ENCODE measurements around the gene GAS7.
"Not testable (repeated sequence)": the region's sequence is repeated elsewhere in the genome, so short reads cannot be mapped to it uniquely, and the experiment has no call there.

Gene GAS7

GRCh38 chr17:10069301-10069700 is 129.1 kb downstream of the GAS7 start:
- DNase-seq = no peak

- no peak for DNase-seq
These were observed 130.8 kb downstream of the GAS7 start for GRCh38 chr17:10067446-10068143.

- DNase-seq = no peak
These were observed 133.9 kb downstream of the GAS7 start for GRCh38 chr17:10064536-10064935.

DNA sequence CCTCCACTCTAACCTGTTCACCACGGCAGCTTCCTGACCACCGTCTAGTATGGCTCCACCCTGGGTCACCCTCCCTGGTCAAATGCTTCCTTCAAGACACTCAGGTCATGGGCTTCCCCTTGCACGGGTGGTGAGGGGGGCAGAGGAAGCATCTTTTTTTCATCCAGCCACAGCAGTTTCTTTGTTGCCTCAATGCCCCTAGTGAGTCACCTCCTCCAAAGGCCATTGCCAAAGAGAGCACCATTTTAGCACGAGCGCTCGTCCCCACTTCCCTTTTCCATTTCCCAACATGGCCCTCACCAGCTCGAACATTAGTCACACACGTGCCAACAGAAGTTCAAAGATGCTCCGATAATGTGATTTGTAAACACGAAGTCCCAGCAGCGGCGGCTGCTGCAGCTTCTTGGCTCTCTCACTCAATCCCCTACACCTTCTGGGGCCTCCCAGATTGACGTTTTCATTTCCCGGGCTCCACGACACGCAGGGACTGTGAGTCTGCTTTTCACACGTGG is 134.6 kb downstream of the GAS7 start:
- DNase-seq = peak; percentile 98

GRCh38 chr17:10062691-10063385 is 135.6 kb downstream of the GAS7 start:
- DNase-seq = peak; percentile 88

GRCh38 chr17:10061111-10061845 is 137.1 kb downstream of the GAS7 start:
- DNase-seq = peak; percentile 51

DNA sequence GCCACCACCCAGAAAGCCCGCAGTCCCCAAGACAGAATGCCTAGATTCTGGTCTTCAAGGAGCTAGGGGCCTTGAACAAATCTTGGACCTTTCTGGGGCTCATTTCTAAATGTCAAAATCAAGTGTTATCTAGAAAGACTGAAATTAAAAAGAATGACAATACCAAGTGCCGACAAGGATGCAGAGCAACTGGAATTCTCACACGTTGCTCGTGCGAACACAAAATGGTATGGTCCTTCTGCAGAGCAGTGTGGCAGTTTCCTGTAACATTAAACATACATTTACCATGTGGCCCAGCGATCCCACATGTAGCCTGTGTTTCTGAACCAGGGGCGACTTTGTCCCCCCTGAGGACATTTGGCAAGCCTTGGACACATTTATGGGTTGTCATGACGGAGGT is 137.9 kb downstream of the GAS7 start:
- DNase-seq = no peak

- DNase-seq = peak; percentile 49
These were observed 138.7 kb downstream of the GAS7 start for GRCh38 chr17:10059684-10060211.

GRCh38 chr17:10058921-10059683 is 139.3 kb downstream of the GAS7 start:
- peak; percentile 73 for DNase-seq

GRCh38 chr17:10057466-10057865 is 140.9 kb downstream of the GAS7 start:
- not testable (repeated sequence) for DNase-seq

- no peak for DNase-seq
These were observed 143.0 kb downstream of the GAS7 start for GRCh38 chr17:10055262-10055975.

DNA sequence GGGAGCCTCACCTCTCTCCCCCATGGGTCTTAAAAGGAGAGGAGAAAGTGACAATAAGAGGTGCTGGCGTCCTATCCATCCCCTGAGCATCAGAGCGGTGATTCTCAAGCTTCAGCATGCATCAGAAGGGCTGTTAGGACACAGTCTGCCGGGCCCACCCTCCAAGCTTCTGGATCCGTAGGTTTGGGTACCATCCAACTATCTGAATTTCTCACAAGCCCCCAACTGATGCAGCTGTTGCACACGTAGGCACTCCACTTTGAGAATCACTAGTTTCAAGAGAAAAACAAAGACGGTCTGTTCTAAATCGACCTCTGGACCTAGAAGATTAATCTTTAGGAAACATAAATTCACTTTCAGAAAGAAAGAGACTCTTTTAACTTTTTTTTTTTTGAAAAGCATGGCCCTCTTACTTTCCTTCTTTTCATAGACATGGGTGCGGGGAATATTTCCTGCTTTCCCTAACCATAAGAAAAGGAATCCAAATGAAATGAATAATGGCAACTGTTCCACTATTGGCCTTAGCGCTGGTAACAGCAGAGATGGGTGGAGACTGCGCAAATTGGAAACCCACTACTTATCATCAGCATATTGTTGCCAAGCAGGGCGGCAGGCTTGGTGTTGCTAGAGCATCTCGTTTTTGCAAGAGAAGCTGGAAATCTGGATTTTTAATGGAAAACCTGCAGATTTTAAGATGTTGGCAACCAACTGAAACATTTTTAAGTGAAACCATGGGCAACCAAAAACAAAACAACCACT is 144.4 kb downstream of the GAS7 start:
- DNase-seq = no peak

- no peak for DNase-seq
These were observed 146.1 kb downstream of the GAS7 start for GRCh38 chr17:10052106-10052813.

GRCh38 chr17:10051112-10051511 is 147.3 kb downstream of the GAS7 start:
- peak; percentile 79 for DNase-seq

- DNase-seq = peak; percentile 88
These were observed 147.8 kb downstream of the GAS7 start for GRCh38 chr17:10050597-10051101.

DNA sequence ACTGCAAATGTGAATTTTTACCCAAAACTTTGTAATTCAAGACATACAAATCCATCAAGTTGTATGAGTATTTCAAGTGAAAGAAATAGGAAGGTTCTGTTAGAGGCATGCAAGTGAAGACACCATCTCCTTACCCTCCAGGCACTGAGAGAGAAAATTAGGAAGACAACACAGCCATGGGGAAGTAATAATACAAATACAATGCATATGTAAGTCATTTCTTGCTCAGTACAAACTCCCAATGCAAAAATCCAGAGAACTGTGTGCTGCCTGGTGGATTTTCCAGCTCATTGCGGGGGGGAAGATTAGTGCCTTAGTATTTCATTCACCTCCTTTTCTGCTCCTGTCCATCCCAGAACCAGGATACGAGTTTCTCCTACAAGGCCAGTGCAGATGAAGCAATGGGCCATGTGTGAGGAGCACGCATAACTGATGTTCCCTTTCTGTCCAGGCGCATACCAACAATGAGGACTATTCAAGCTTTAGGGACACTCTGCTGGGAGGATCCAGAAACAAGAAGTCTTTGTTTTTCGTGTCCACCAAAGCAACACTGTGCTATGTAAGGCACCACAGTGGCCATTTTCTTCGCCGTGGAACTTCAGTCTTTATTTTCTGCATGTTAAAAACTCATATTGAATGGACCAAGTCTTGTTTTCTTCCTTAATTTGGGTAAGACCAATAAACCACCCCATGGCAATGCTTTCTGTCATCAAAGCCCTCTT is 149.6 kb downstream of the GAS7 start:
- no peak for DNase-seq

- no peak for DNase-seq
These were observed 151.3 kb downstream of the GAS7 start for GRCh38 chr17:10046786-10047785.
